Measurements from ENCODE around the gene ZDHHC19. TPM values are rescaled to one million over a fixed set of nuclear protein-coding genes. Genes with fewer than 3 reads are reported as not detected.

ZDHHC19 gene, protein sequence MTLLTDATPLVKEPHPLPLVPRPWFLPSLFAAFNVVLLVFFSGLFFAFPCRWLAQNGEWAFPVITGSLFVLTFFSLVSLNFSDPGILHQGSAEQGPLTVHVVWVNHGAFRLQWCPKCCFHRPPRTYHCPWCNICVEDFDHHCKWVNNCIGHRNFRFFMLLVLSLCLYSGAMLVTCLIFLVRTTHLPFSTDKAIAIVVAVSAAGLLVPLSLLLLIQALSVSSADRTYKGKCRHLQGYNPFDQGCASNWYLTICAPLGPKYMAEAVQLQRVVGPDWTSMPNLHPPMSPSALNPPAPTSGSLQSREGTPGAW
- polyA plus RNA-seq (2011; rRNA removed) (not detected in 2 replicates), polyA minus RNA-seq (2011; rRNA and poly(A)+ RNA removed) (not detected in 2 replicates)

DNA sequence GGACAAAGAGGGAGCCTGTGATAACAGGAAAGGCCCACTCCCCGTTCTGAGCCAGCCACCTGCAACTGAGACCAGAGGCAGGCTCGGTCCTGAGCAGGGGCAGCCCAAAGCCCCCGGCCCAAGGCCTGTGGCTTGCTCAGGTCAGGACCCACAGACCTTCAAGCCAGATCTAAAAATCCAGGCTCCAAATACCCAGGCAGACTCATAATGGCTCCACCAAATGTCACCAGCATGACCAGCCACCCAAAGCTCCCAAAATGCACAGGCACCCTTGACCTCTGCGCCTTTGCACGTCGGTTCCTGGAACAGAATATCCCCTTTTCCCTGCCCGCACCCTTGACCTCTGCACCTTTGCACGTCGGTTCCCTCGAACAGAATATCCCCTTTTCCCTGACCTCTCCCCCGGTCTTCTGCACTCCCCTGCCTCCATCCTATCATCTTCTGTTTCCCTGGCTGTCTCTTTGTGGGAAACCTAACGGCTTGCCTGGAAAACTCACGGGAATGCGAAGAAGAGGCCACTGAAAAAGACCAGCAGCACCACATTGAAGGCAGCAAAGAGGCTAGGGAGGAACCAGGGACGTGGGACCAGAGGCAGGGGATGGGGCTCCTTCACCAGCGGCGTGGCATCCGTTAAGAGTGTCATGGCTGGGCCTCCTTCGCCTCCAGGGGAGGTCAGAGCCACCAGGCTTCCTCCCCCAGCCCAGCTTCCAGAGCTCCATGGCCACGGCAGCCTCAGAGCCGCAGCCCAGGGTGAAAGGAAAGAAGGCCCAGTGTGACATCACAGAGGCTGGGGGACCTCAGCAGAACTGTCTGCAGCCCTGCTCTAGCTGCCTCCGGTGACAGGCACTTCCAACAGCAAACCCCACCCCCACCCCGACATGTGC, at the start of gene ZDHHC19:
Gene ZDHHC19, minus strand, starts transcription at position 728 of the 884 bp plus-strand sequence. Its CDS starts 85 bp downstream, at position 643.
- H3K27ac ChIP-seq (ENCODE audit: low read depth, low read length), result no peak within 1 kb of the TSS
- no peak within 1 kb of the TSS for H3K4me3 ChIP-seq (ENCODE audit: low read depth, low read length)
- CTCF ChIA-PET, result no interaction called here
- peaks cover 9% of the 10 kb centered on the region; the same call in 1 of the 2 replicates for H3K9me3 ChIP-seq (ENCODE audit: control insufficient read depth, insufficient read depth, low read length)
- TF ChIP-seq, protein P1, sequence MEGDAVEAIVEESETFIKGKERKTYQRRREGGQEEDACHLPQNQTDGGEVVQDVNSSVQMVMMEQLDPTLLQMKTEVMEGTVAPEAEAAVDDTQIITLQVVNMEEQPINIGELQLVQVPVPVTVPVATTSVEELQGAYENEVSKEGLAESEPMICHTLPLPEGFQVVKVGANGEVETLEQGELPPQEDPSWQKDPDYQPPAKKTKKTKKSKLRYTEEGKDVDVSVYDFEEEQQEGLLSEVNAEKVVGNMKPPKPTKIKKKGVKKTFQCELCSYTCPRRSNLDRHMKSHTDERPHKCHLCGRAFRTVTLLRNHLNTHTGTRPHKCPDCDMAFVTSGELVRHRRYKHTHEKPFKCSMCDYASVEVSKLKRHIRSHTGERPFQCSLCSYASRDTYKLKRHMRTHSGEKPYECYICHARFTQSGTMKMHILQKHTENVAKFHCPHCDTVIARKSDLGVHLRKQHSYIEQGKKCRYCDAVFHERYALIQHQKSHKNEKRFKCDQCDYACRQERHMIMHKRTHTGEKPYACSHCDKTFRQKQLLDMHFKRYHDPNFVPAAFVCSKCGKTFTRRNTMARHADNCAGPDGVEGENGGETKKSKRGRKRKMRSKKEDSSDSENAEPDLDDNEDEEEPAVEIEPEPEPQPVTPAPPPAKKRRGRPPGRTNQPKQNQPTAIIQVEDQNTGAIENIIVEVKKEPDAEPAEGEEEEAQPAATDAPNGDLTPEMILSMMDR (IDR thresholded peaks at IDR 0.05; ENCODE audit: low read depth, low read length), result no peak
- peaks cover 10% of the 10 kb centered on the region for H3K27me3 ChIP-seq (ENCODE audit: control insufficient read depth, insufficient read depth, low read length)
- POLR2A ChIA-PET, result no interaction called here
- DNase-seq (ENCODE audit: low read depth, low spot score), result no peak

DNA sequence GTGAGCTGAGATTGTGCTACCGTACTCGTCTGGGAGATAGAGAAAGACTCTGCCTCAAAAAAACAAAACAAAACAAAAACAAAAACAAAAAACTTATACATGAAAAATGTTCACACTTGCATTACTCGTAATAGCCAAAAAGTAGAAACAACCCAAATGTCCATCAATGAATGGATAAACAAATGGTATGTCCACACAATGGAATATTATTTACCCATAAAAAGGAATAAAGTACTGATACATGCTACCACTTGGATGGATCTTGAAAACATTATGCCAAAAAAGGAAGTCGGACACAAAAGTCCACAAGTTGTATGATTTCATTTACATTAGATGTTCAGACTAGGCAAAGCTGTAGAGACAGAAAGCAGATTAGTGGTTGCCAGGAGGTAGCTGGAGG, 49.6 kb upstream of the ZDHHC19 start:
- Histone ChIP-seq H3K9me3 (ENCODE audit: control insufficient read depth, insufficient read depth, low read length) (no peaks in the 10 kb centered on the region), H3K27me3 (ENCODE audit: control insufficient read depth, insufficient read depth, low read length) (no peaks in the 10 kb centered on the region), H3K4me3 (ENCODE audit: low read depth, low read length) (no peak overlapping the region), H3K27ac (ENCODE audit: low read depth, low read length) (no peak overlapping the region)
- no peak for DNase-seq (ENCODE audit: low read depth, low spot score)
- TF ChIP-seq, protein P1 (IDR thresholded peaks at IDR 0.05; ENCODE audit: low read depth, low read length), result no peak
- POLR2A ChIA-PET, result no interaction called here
- CTCF ChIA-PET, result no interaction called here

DNA sequence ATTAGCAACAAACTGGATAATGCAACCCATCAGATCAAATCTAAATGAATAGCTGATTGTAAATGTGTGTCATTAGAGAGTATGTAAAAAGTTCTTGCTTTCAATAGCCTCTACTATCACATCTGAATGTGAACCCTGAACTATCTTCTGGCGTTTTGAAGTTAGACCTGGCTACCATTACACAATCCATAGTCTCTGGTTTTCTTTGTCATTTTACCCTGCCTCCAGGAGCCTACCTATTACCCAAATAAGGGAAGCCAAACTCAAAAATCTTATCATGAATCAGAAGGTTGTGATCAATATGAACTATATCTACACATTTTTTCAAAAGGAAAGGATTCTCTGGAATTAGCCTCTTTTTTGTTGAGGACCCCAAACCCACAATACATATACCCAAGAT, 44.6 kb upstream of the ZDHHC19 start:
- POLR2A ChIA-PET, result no interaction called here
- Histone ChIP-seq H3K9me3 (ENCODE audit: control insufficient read depth, insufficient read depth, low read length) (no peaks in the 10 kb centered on the region), H3K4me3 (ENCODE audit: low read depth, low read length) (no peak overlapping the region), H3K27me3 (ENCODE audit: control insufficient read depth, insufficient read depth, low read length) (no peaks in the 10 kb centered on the region), H3K27ac (ENCODE audit: low read depth, low read length) (no peak overlapping the region)
- DNase-seq (ENCODE audit: low read depth, low spot score), result no peak
- TF ChIP-seq, protein P1 (IDR thresholded peaks at IDR 0.05; ENCODE audit: low read depth, low read length), result no peak
- CTCF ChIA-PET, result interaction anchor here (1.6 to 2.4 kb wide), 2 partner anchors 12 to 273 kb away, joined by 6 to 13 read pairs; no protein-coding TSS in a partner anchor

DNA sequence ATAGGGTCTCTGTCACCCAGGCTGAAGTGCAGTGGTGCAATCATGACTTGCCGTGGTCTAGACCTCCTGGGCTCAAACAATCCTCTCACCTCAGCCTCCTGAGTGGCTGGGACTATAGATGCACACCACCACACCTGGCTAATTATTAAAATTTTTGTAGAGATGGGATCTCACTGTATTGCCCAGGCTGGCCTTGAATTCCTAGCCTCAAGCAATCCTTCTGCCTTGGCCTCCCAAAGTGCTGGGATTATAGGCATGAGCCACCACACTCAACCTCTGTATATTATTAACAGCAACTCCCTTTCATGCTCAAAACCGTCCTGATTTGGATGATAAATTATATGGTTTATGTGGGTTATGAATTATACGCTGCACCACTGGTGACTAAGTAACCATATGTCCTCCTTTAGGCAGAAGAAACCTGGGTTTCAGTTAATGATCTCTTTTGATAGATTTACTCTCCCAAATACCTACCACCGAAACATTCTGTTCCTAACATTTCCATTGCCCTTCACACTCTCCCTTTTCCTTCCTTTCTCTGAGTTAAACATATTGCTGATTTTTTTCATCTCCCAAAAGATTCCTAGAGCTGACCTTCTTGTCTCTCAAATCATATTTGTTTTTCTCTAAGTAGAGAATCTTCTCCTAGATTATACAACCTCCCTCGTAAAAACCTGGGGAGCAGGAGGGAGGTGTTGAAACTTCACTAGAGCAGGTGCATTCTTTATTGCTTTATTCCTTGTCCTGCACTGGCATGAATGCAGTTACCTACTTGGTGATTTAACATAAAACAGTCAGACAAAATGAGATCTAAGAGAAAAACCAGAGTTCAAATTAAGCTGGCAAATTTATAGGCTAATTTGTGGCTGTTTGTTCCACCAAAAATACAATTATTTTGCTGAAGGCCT, 43.4 kb upstream of the ZDHHC19 start:
- H3K27me3 ChIP-seq (ENCODE audit: control insufficient read depth, insufficient read depth, low read length), result no peaks in the 10 kb centered on the region
- TF ChIP-seq, protein P1 (IDR thresholded peaks at IDR 0.05; ENCODE audit: low read depth, low read length), result no peak
- DNase-seq (ENCODE audit: low read depth, low spot score), result no peak
- no peak overlapping the region for H3K4me3 ChIP-seq (ENCODE audit: low read depth, low read length)
- H3K9me3 ChIP-seq (ENCODE audit: control insufficient read depth, insufficient read depth, low read length), result no peaks in the 10 kb centered on the region
- ChIA-PET POLR2A (no interaction called here), CTCF (interaction anchor here (0.7 to 3.4 kb wide), 16 partner anchors 8 to 430 kb away, joined by 3 to 22 read pairs (median 6); no protein-coding TSS in a partner anchor)
- no peak overlapping the region for H3K27ac ChIP-seq (ENCODE audit: low read depth, low read length)
